Measurements from ENCODE around the gene SMG7. TPM values are rescaled to one million over a fixed set of nuclear protein-coding genes. Genes with fewer than 3 reads are reported as not detected.

The SMG7 gene
- total RNA-seq, 1 experiment from 2014 or later = 54.1 TPM

- POLR2A ChIA-PET = no interaction called here
- intact Hi-C loops (cut with micrococcal nuclease) = no loop called here
- no TSS peak for BruUV-seq (replicated peaks)
- H3K4me1 ChIP-seq (ENCODE audit: control insufficient read depth in 1 of 2, insufficient read depth in 2 of 2, low read length in 2 of 2) = peaks cover 6% of the 10 kb centered on the region in 2 experiments
- no peak overlapping the region for H3K4me2 ChIP-seq (ENCODE audit: low read length)
- TF ChIP-seq JUND (IDR thresholded peaks at IDR 0.05) = no peak
- no peak for TF ChIP-seq ATF3 (IDR thresholded peaks at IDR 0.05)
- no peak for TF ChIP-seq EGR1 (IDR thresholded peaks at IDR 0.05; ENCODE audit: low read depth)
- TF ChIP-seq ZFX (IDR thresholded peaks at IDR 0.05) = no peak
- no peak for TF ChIP-seq CTCF (IDR thresholded peaks at IDR 0.05 in 2 of 3, conservative IDR thresholded peaks at IDR 0.05 in 1 of 3; ENCODE audit: borderline replicate concordance in 1 of 3, insufficient read depth in 1 of 3, low read depth in 2 of 3, low read length in 2 of 3)
- TF ChIP-seq MAX (IDR thresholded peaks at IDR 0.05) = no peak
- no peak for TF ChIP-seq ZNF274 (IDR thresholded peaks at IDR 0.05; ENCODE audit: low read depth, low read length)
- no peak for TF ChIP-seq RAD21 (IDR thresholded peaks at IDR 0.05; ENCODE audit: low read depth)
- no peak for TF ChIP-seq FOSL1 (IDR thresholded peaks at IDR 0.05; ENCODE audit: low read depth)
- no peak for TF ChIP-seq TCF7L2 (IDR thresholded peaks at IDR 0.05; ENCODE audit: borderline replicate concordance, extremely low read depth, insufficient read depth, insufficient read length)
- no peak for TF ChIP-seq SIN3A (IDR thresholded peaks at IDR 0.05; ENCODE audit: low read depth)
- TF ChIP-seq, protein P1, sequence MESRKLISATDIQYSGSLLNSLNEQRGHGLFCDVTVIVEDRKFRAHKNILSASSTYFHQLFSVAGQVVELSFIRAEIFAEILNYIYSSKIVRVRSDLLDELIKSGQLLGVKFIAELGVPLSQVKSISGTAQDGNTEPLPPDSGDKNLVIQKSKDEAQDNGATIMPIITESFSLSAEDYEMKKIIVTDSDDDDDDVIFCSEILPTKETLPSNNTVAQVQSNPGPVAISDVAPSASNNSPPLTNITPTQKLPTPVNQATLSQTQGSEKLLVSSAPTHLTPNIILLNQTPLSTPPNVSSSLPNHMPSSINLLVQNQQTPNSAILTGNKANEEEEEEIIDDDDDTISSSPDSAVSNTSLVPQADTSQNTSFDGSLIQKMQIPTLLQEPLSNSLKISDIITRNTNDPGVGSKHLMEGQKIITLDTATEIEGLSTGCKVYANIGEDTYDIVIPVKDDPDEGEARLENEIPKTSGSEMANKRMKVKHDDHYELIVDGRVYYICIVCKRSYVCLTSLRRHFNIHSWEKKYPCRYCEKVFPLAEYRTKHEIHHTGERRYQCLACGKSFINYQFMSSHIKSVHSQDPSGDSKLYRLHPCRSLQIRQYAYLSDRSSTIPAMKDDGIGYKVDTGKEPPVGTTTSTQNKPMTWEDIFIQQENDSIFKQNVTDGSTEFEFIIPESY (IDR thresholded peaks at IDR 0.05; ENCODE audit: extremely low read depth, insufficient replicate concordance, low read length) = no peak
- TF ChIP-seq CBX3 (IDR thresholded peaks at IDR 0.05; ENCODE audit: low read depth) = no peak
- TF ChIP-seq, protein P2, sequence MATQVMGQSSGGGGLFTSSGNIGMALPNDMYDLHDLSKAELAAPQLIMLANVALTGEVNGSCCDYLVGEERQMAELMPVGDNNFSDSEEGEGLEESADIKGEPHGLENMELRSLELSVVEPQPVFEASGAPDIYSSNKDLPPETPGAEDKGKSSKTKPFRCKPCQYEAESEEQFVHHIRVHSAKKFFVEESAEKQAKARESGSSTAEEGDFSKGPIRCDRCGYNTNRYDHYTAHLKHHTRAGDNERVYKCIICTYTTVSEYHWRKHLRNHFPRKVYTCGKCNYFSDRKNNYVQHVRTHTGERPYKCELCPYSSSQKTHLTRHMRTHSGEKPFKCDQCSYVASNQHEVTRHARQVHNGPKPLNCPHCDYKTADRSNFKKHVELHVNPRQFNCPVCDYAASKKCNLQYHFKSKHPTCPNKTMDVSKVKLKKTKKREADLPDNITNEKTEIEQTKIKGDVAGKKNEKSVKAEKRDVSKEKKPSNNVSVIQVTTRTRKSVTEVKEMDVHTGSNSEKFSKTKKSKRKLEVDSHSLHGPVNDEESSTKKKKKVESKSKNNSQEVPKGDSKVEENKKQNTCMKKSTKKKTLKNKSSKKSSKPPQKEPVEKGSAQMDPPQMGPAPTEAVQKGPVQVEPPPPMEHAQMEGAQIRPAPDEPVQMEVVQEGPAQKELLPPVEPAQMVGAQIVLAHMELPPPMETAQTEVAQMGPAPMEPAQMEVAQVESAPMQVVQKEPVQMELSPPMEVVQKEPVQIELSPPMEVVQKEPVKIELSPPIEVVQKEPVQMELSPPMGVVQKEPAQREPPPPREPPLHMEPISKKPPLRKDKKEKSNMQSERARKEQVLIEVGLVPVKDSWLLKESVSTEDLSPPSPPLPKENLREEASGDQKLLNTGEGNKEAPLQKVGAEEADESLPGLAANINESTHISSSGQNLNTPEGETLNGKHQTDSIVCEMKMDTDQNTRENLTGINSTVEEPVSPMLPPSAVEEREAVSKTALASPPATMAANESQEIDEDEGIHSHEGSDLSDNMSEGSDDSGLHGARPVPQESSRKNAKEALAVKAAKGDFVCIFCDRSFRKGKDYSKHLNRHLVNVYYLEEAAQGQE (IDR thresholded peaks at IDR 0.05; ENCODE audit: low read depth) = no peak
- TF ChIP-seq POLR2AphosphoS5 (IDR thresholded peaks at IDR 0.05; ENCODE audit: low read depth, low read length) = no peak
- TF ChIP-seq YY1 (IDR thresholded peaks at IDR 0.05; ENCODE audit: extremely low read depth, insufficient replicate concordance, low read depth, low read length) = no peak
- TF ChIP-seq POLR2A (IDR thresholded peaks at IDR 0.05; ENCODE audit: borderline replicate concordance, extremely low read depth, insufficient read depth, insufficient read length) = no peak
- no peak for TF ChIP-seq EZH2phosphoT487 (IDR thresholded peaks at IDR 0.05; ENCODE audit: borderline replicate concordance)
- no peak for TF ChIP-seq CEBPB (IDR thresholded peaks at IDR 0.05; ENCODE audit: low read depth)
- TF ChIP-seq SP1 (IDR thresholded peaks at IDR 0.05; ENCODE audit: low read depth) = no peak
- H3K9me3 ChIP-seq (ENCODE audit: control insufficient read depth in 1 of 2, insufficient read depth in 1 of 2, low read depth in 1 of 2, low read length in 2 of 2) = no peaks in the 10 kb centered on the region
- no peak overlapping the region for H2AFZ ChIP-seq (ENCODE audit: low read depth, low read length, poor library complexity, severe bottlenecking)
- RAD21 ChIA-PET (ENCODE audit: low non-redundant PET in 1 of 2, low total read pairs in 2 of 2, uncharacterized antibody in 2 of 2, unreplicated experiment in 2 of 2) = no interaction called here
- peaks cover 21% of the 10 kb centered on the region; the same call in 1 of the 2 replicates for H4K20me1 ChIP-seq (ENCODE audit: insufficient read depth)
- CTCF ChIA-PET = no interaction called here
- H3K9ac ChIP-seq (ENCODE audit: low read length) = no peak overlapping the region
- DNase-seq (ENCODE audit: low read depth, low spot score) (no peak), ATAC-seq (no peak)
- H3K27ac ChIP-seq (ENCODE audit: low read depth, low read length) = no peak overlapping the region
- H3K79me2 ChIP-seq (ENCODE audit: insufficient read depth, low read length) = peaks cover 99% of the 10 kb centered on the region
- no peaks in the 10 kb centered on the region for H3K27me3 ChIP-seq (ENCODE audit: insufficient read depth, low read length)
- no peaks in the 10 kb centered on the region for H3K36me3 ChIP-seq (ENCODE audit: control insufficient read depth in 1 of 2, insufficient read depth in 2 of 2, low read length in 2 of 2)
- no peak overlapping the region for H3K4me3 ChIP-seq (replicated peaks in 1 of 2; ENCODE audit: low read depth in 1 of 2, low read length in 2 of 2)
- H3K9me2 ChIP-seq (ENCODE audit: insufficient read depth) = no peaks in the 10 kb centered on the region
Measured at GRCh38 chr1:183498342-183498991, 26.2 kb downstream of the SMG7 start.
